GM23248 (cell line): ENCODE results near the gene CBX8. TPM values are rescaled to one million over a fixed set of nuclear protein-coding genes. Genes with fewer than 3 reads are reported as not detected.

Experiments used
- DNase-seq: peaks from one replicate; pipeline ENCODE4 v3.0.0-alpha.2; 2015
- H2AFZ ChIP-seq: fragments of 200-600 bp; sonication (generic); 2 replicates; pipeline ENCODE4 v1.6.1; 2016; ENCODE audit warnings: antibody characterized with exemption
- H3F3A ChIP-seq: fragments of 200-600 bp; sonication (generic); 2 replicates; pipeline ENCODE4 v1.6.1; 2016; ENCODE audit warnings: mild to moderate bottlenecking, antibody characterized with exemption, mixed run types; ENCODE audit not compliant: insufficient read depth
- H3K27ac ChIP-seq: fragments of 200-600 bp; sonication (generic); 2 replicates; pipeline ENCODE4 v1.5.1; 2016; ENCODE audit warnings: mild to moderate bottlenecking
- H3K27me3 ChIP-seq: fragments of 200-600 bp; sonication (generic); replicated peaks from 2 replicates; pipeline ENCODE4 v1.6.1; 2016; ENCODE audit warnings: mild to moderate bottlenecking; ENCODE audit not compliant: insufficient read depth
- H3K36me3 ChIP-seq: fragments of 200-600 bp; sonication (generic); 2 replicates; pipeline ENCODE4 v1.6.1; 2016; ENCODE audit warnings: low read depth, mild to moderate bottlenecking
- H3K4me1 ChIP-seq: fragments of 200-600 bp; sonication (generic); 2 replicates; pipeline ENCODE4 v1.6.1; 2016; ENCODE audit warnings: mild to moderate bottlenecking; ENCODE audit not compliant: insufficient read depth
- H3K4me2 ChIP-seq: fragments of 200-600 bp; sonication (generic); one replicate; pipeline ENCODE4 v1.6.1; 2016; ENCODE audit warnings: mild to moderate bottlenecking; ENCODE audit not compliant: unreplicated experiment
- H3K4me3 ChIP-seq: fragments of 200-600 bp; sonication (generic); 2 replicates; pipeline ENCODE4 v1.5.1; 2016; ENCODE audit warnings: mild to moderate bottlenecking
- H3K79me2 ChIP-seq: fragments of 200-600 bp; sonication (generic); 2 replicates; pipeline ENCODE4 v1.6.1; 2016; ENCODE audit warnings: mild to moderate bottlenecking; ENCODE audit not compliant: insufficient read depth
- H3K9ac ChIP-seq: fragments of 200-600 bp; sonication (generic); 2 replicates; pipeline ENCODE4 v1.6.1; 2016; ENCODE audit warnings: mild to moderate bottlenecking
- H3K9me2 ChIP-seq: fragments of 200-600 bp; sonication (generic); 2 replicates; pipeline ENCODE4 v1.6.1; 2016; ENCODE audit warnings: mixed run types, mild to moderate bottlenecking, moderate library complexity; ENCODE audit not compliant: insufficient read depth
- H3K9me3 ChIP-seq: fragments of 200-600 bp; sonication (generic); one replicate; pipeline ENCODE4 v1.6.1; 2017; ENCODE audit warnings: low read depth
- H4K20me1 ChIP-seq: fragments of 200-600 bp; sonication (generic); 2 replicates; pipeline ENCODE4 v1.6.0; 2016; ENCODE audit not compliant: insufficient read depth
- EZH2 ChIP-seq: fragments of 200-600 bp; sonication (generic); IDR thresholded peaks from 2 replicates; pipeline ENCODE4 v1.6.1; 2018; ENCODE audit warnings: antibody characterized with exemption, mild to moderate bottlenecking; ENCODE audit not compliant: insufficient read depth, poor library complexity, severe bottlenecking
- EZH2phosphoT487 ChIP-seq: fragments of 200-600 bp; sonication (generic); IDR thresholded peaks from 2 replicates; pipeline ENCODE4 v1.6.1; 2018; ENCODE audit warnings: antibody characterized with exemption, moderate library complexity, mild to moderate bottlenecking, low read depth; ENCODE audit not compliant: insufficient read depth
- WGBS, 2 experiments: methylation state at CpG; one replicate each; pipeline ENCODE4 v1.1.6; 2015 to 2017; ENCODE audit warnings: low lambda C conversion rate in 2 of 2, low coverage in 1 of 2; ENCODE audit errors: missing lambda C conversion rate in 2 of 2; 5-methylcytosine and 5-hydroxymethylcytosine counted together
- in situ Hi-C: fragments of 300-500 bp; cut with MboI; formaldehyde crosslinking; loops from 2 replicates; pipeline ENCODE4 v1.15.0; 2020
- polyA plus RNA-seq: library from polyadenylated mRNA; unstranded; fragments of >200 nt; fragmentation: Nextera tagmentation; extraction: Ambion mirVana; gene quantifications from 2 replicates; pipeline ENCODE4 v1.2.1, GENCODE V29; 2016
- total RNA-seq: library from RNA; depleted of rRNA; stranded (reverse); fragments of >200 nt; shearing (Covaris generic); gene quantifications from 2 replicates; pipeline ENCODE4 v1.2.3, GENCODE V29; 2014; rRNA removed

Gene CBX8
- total and polyA plus RNA-seq, 2 experiments from 2014 or later = 3.9 to 5.9 TPM

DNA sequence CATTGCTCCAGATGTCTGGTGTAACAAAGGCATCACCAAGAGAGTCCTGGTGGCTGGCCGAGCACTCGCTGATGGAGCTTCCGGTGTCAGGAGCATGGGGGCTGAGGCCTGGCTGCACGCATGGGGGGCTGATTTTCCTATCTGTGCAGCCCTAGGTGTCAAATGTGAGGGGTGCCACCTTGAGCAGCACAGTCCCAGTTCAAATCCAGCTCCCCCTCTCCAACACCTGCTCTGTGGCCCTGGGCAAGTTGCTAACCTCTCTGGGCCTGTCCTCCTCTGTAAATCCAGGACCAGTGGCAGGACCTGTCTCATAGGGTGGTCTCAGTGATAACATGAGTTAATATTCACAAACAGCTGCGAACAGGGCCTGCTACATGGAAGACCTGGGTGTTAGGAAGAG is 53.3 kb downstream of the CBX8 start:
- Histone ChIP-seq H3K9ac (no peak overlapping the region), H2AFZ (no peak overlapping the region), H3K79me2 (no peaks in the 10 kb centered on the region), H3F3A (no peaks in the 10 kb centered on the region), H3K9me3 (no peaks in the 10 kb centered on the region), H3K4me2 (no peak overlapping the region), H3K36me3 (no peaks in the 10 kb centered on the region), H3K4me3 (no peak overlapping the region), H3K27ac (no peak overlapping the region), H3K27me3 (peaks cover 50% of the 10 kb centered on the region), H3K9me2 (no peaks in the 10 kb centered on the region), H4K20me1 (no peaks in the 10 kb centered on the region), H3K4me1 (no peaks in the 10 kb centered on the region)
- WGBS, 2 experiments = 55 to 63% methylated on average over 5 of the region's 5 CpGs
- TF ChIP-seq EZH2phosphoT487 = no peak
- no peak for TF ChIP-seq EZH2
- in situ Hi-C loops = no loop called here
- DNase-seq = no peak

DNA sequence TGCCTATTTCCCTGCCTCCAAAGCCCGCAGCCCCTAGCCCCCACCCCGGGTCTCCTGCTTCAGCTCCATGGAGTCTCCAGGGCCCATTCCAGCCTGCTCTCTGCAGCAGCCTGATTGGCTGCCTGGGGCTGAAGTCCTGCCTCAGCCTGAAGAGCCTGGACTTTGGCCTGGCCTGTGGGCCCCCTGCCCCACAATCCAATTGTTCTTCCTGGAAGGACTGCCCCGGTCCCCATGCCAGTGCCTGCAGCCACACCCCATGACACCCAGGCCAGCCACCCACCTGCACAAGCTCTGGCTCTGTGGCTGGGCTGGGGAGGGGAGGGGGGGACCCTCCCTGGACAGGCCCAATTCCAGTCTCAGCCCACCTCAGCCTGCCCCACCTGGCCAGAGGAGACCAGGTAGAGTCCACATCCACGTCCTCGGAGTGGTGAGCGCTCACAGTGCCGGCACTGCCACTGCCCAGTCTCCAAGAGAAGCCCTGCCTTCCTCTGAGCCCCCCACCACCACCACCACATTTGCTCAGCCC is 53.9 kb downstream of the CBX8 start:
- H3K9me2 ChIP-seq = no peaks in the 10 kb centered on the region
- no peaks in the 10 kb centered on the region for H3F3A ChIP-seq
- no peak for DNase-seq
- no peak overlapping the region for H3K4me2 ChIP-seq
- no peak for TF ChIP-seq EZH2
- TF ChIP-seq EZH2phosphoT487 = no peak
- H2AFZ ChIP-seq = no peak overlapping the region
- H3K4me3 ChIP-seq = no peak overlapping the region
- H3K4me1 ChIP-seq = no peaks in the 10 kb centered on the region
- H4K20me1 ChIP-seq = no peaks in the 10 kb centered on the region
- no peak overlapping the region for H3K27ac ChIP-seq
- in situ Hi-C loops = no loop called here
- no peak overlapping the region for H3K9ac ChIP-seq
- 75 to 83% methylated on average over 6 to 7 of the region's 7 CpGs for WGBS, 2 experiments
- no peaks in the 10 kb centered on the region for H3K36me3 ChIP-seq
- H3K79me2 ChIP-seq = no peaks in the 10 kb centered on the region
- no peaks in the 10 kb centered on the region for H3K9me3 ChIP-seq
- H3K27me3 ChIP-seq = peaks cover 44% of the 10 kb centered on the region

DNA sequence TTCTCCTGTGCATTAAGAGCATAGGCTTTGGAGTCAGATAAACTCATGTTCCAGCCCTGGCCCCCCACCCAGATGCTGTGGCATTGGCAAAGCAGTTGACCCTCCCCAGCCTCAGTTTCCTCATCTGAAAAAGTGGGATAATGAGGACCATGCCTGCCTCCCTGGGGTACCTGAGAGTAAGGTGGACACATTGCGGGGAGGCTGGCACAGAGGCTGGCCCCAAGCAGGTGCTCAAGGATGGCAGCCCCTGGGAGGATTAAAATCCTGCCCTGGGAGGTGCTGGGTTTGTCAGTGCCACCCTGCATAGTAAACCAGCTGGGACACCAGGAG is 54.3 kb downstream of the CBX8 start:
- no peak for DNase-seq
- H3K9me3 ChIP-seq = no peaks in the 10 kb centered on the region
- WGBS, 2 experiments = 44 to 73% methylated on average over 1 of the region's 1 CpG
- no peak for TF ChIP-seq EZH2
- TF ChIP-seq EZH2phosphoT487 = no peak
- peaks cover 39% of the 10 kb centered on the region for H3K27me3 ChIP-seq
- no peaks in the 10 kb centered on the region for H3K9me2 ChIP-seq
- H4K20me1 ChIP-seq = no peaks in the 10 kb centered on the region
- in situ Hi-C loops = no loop called here
- no peak overlapping the region for H3K4me2 ChIP-seq
- H3K27ac ChIP-seq = no peak overlapping the region
- no peaks in the 10 kb centered on the region for H3F3A ChIP-seq
- H3K4me1 ChIP-seq = no peaks in the 10 kb centered on the region
- H3K9ac ChIP-seq = no peak overlapping the region
- H3K36me3 ChIP-seq = no peaks in the 10 kb centered on the region
- no peaks in the 10 kb centered on the region for H3K79me2 ChIP-seq
- H3K4me3 ChIP-seq = no peak overlapping the region
- no peak overlapping the region for H2AFZ ChIP-seq

Other genes with a start within 250 kb of the CBX8 start
- gene RBFOX3, start 186.0 kb downstream of the CBX8 start, total RNA-seq = not detected in 2 replicates
- gene RBFOX3, start 186.0 kb downstream of the CBX8 start, polyA plus RNA-seq = not detected in 2 replicates
- gene ENPP7, start 66.1 kb downstream of the CBX8 start, total RNA-seq = not detected in 2 replicates
- not detected in 2 replicates for gene ENPP7, start 66.1 kb downstream of the CBX8 start, polyA plus RNA-seq
- 0.11 and 0.13 TPM in 2 replicates for gene CBX2, start 18.9 kb downstream of the CBX8 start, total RNA-seq
- 0.13 and 0.23 TPM in 2 replicates for gene CBX2, start 18.9 kb downstream of the CBX8 start, polyA plus RNA-seq
- 11.4 and 18.9 TPM in 2 replicates for gene CBX4, start 42.4 kb upstream of the CBX8 start, total RNA-seq
- 1.2 and 1.4 TPM in 2 replicates for gene CBX4, start 42.4 kb upstream of the CBX8 start, polyA plus RNA-seq
- gene TBC1D16, start 238.8 kb upstream of the CBX8 start, total RNA-seq = 22.4 and 26.9 TPM in 2 replicates
- gene TBC1D16, start 238.8 kb upstream of the CBX8 start, polyA plus RNA-seq = 8.1 and 9.2 TPM in 2 replicates
- 2.9 and 3.0 TPM in 2 replicates for gene CCDC40, start 239.6 kb upstream of the CBX8 start, total RNA-seq
- gene CCDC40, start 239.6 kb upstream of the CBX8 start, polyA plus RNA-seq = 2.3 and 2.4 TPM in 2 replicates